Neutrophil (primary cell): Measurements from ENCODE around the gene ADD1.

Source experiments
- H3K27ac ChIP-seq: fragments of 200-600 bp; sonication (generic); 2 replicates; pipeline ENCODE4 v1.5.1; 2016; ENCODE audit warnings: mild to moderate bottlenecking, moderate library complexity
- H3K27me3 ChIP-seq: fragments of 200-600 bp; sonication (generic); 2 replicates; pipeline ENCODE4 v1.6.0; 2016; ENCODE audit warnings: mild to moderate bottlenecking
- H3K36me3 ChIP-seq: fragments of 200-600 bp; sonication (generic); 2 replicates; pipeline ENCODE4 v1.5.1; 2017
- H3K4me1 ChIP-seq, 2 experiments: fragments of 200-600 bp in 1 of 2; sonication (generic) in 1 of 2; 1 replicate in 1 of 2; 2 replicates in 1 of 2; pipeline versions ENCODE4 v1.5.1 to v1.6.1; 2013 to 2016; ENCODE audit warnings: low read depth in 1 of 2, low read length in 1 of 2, mild to moderate bottlenecking in 1 of 2, moderate library complexity in 1 of 2; ENCODE audit not compliant: control insufficient read depth in 1 of 2, insufficient read depth in 1 of 2
- H3K4me3 ChIP-seq, 2 experiments: fragments of 200-600 bp in 1 of 2; sonication (generic) in 1 of 2; 1 replicate in 1 of 2; 2 replicates in 1 of 2; pipeline ENCODE4 v1.5.1; 2013 to 2016; ENCODE audit warnings: low read depth in 1 of 2, low read length in 1 of 2, mild to moderate bottlenecking in 1 of 2, moderate library complexity in 1 of 2
- H3K9me3 ChIP-seq: fragments of 200-600 bp; sonication (generic); 2 replicates; pipeline ENCODE4 v1.5.1; 2016
- CTCF ChIP-seq: fragments of 200-600 bp; sonication (generic); IDR thresholded peaks from 2 replicates; pipeline ENCODE4 v1.5.1; 2016; ENCODE audit warnings: antibody characterized with exemption

The ADD1 gene

GRCh38 chr4:2871911-2872310 is 28.3 kb downstream of the ADD1 start:
- Histone ChIP-seq H3K4me1 (peaks cover 23 to 42% of the 10 kb centered on the region in 2 experiments), H3K27ac (peak overlapping the region; percentile 78), H3K9me3 (no peaks in the 10 kb centered on the region), H3K27me3 (no peaks in the 10 kb centered on the region), H3K4me3 (no peak overlapping the region), H3K36me3 (peaks cover 19% of the 10 kb centered on the region)
- no peak for TF ChIP-seq CTCF

DNA sequence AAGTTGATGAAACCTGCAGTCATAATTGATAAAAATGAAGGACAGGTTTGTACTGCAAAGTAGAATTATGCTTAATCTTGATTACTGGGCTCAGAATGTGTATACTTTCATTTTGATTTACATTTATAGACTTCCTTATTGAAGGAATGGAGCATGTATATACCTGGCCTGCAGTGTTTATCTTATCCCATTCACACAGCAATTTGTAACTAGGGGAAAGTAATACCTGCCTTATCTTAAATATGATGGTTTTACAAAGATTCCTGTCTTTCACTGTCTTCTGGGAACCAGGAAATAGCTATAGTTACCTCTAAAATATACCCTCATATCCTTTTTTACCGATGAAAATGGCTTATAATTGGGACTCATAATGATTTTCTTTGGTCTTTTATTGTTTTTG is 29.7 kb downstream of the ADD1 start:
- H3K36me3 ChIP-seq: peaks cover 29% of the 10 kb centered on the region
- no peaks in the 10 kb centered on the region for H3K27me3 ChIP-seq
- H3K27ac ChIP-seq: peak overlapping the region; percentile 19
- H3K4me1 ChIP-seq: peaks cover 16 to 30% of the 10 kb centered on the region in 2 experiments
- TF ChIP-seq CTCF: no peak
- H3K4me3 ChIP-seq: no peak overlapping the region
- H3K9me3 ChIP-seq: no peaks in the 10 kb centered on the region

DNA sequence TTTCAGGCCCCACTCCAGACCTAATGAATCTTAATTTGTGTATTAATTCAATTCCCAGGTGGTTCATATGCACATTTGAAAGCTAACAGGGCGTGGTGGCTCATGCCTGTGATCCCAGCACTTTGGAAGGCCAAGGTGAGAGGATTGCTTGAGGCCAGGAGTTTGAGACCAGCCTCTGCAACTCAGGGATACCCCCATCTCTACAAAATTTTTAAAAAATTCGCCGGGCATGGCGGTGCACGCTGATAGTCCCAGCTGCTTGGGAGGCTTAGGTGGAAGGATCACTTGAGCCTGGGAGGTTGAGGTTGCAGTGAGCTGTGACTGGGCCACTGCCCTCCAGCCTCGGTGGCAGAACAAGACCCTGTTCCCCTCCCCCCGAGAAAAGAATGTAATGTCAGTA is 31.2 kb downstream of the ADD1 start:
- Histone ChIP-seq H3K4me3 (no peak overlapping the region), H3K4me1 (peaks cover 16 to 24% of the 10 kb centered on the region in 2 experiments), H3K27ac (no peak overlapping the region), H3K27me3 (no peaks in the 10 kb centered on the region), H3K9me3 (no peaks in the 10 kb centered on the region), H3K36me3 (peaks cover 38% of the 10 kb centered on the region)
- no peak for TF ChIP-seq CTCF

GRCh38 chr4:2875556-2875955 is 31.9 kb downstream of the ADD1 start:
- Histone ChIP-seq H3K4me3 (no peak overlapping the region), H3K36me3 (peaks cover 42% of the 10 kb centered on the region)
- no peak for TF ChIP-seq CTCF

GRCh38 chr4:2878346-2878745 is 34.7 kb downstream of the ADD1 start:
- no peaks in the 10 kb centered on the region for H3K27me3 ChIP-seq
- H3K4me3 ChIP-seq: no peak overlapping the region
- H3K4me1 ChIP-seq: peaks cover 0 to 1% of the 10 kb centered on the region in 2 experiments
- H3K27ac ChIP-seq: no peak overlapping the region
- peaks cover 60% of the 10 kb centered on the region for H3K36me3 ChIP-seq
- TF ChIP-seq CTCF: no peak
- no peaks in the 10 kb centered on the region for H3K9me3 ChIP-seq

More at GRCh38 chr4:2875556-2875955, 31.9 kb downstream of the ADD1 start:
- Histone ChIP-seq H3K9me3 (no peaks in the 10 kb centered on the region), H3K27me3 (no peaks in the 10 kb centered on the region), H3K4me1 (peaks cover 16 to 24% of the 10 kb centered on the region in 2 experiments), H3K27ac (no peak overlapping the region)

DNA sequence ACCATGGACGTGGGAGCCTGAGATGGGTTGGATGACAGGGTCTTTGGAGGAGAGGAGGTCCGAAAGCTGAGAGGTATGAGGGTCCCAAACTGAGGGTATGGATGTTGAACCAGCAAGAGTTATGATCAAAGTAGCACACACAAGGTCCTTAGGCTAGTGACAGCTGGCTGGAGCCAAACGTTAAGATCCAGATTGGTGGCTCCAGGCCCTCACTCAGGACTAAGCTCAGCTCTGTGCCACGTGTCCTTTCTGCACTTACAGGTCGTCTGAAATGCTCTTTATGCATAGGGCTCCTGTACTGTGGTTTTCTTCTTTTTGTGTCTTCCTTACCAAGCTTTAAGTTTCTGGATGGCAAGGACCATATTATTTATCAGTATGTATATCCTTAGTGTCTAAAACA is 35.4 kb downstream of the ADD1 start:
- Histone ChIP-seq H3K9me3 (no peaks in the 10 kb centered on the region), H3K27me3 (no peaks in the 10 kb centered on the region), H3K4me3 (no peak overlapping the region), H3K36me3 (peaks cover 67% of the 10 kb centered on the region), H3K4me1 (no peaks in the 10 kb centered on the region), H3K27ac (peak overlapping the region; percentile 24)
- no peak for TF ChIP-seq CTCF
